Endothelial cell of umbilical vein (primary cell): Measurements from ENCODE around the gene SCN1B. TPM values are rescaled to one million over a fixed set of nuclear protein-coding genes. Genes with fewer than 3 reads are reported as not detected.

Source experiments
- BruUV-seq: library from RNA; stranded (reverse); fragments of 400-500 nt; replicated peaks from 2 replicates; lab custom pipeline; 2021; lab: Mats Ljungman, UMichigan
- CTCF ChIA-PET: fragments of 300-600, 350-600 bp; sonication (Branson Sonifier 250); formaldehyde crosslinking; loops from one replicate; lab custom pipeline; 2021; ENCODE audit warnings: antibody characterized with exemption, inconsistent platforms; lab: Charles Lee
- POLR2A ChIA-PET: fragments of 300-600, 350-600 bp; sonication (Branson Sonifier 250); formaldehyde crosslinking; loops from one replicate; lab custom pipeline; 2021; ENCODE audit warnings: antibody characterized with exemption, inconsistent platforms; lab: Charles Lee
- DNase-seq: peaks from one replicate; pipeline ENCODE4 v3.0.0-alpha.2; 2011; ENCODE audit warnings: low read depth, low spot score
- FAIRE-seq: peaks from 2 replicates; lab custom pipeline; 2011; peaks lifted over from hg19 to GRCh38; lab: Jason Lieb, UNC
- H2AFZ ChIP-seq: 2 replicates; pipeline ENCODE4 v1.6.0; 2012; ENCODE audit warnings: low read depth, low read length, control low read depth, inconsistent platforms
- H3K27ac ChIP-seq: 2 replicates; pipeline ENCODE4 v1.5.1; 2011; ENCODE audit warnings: low read depth, mild to moderate bottlenecking, control low read depth, low read length, moderate library complexity; ENCODE audit not compliant: insufficient read depth
- H3K27me3 ChIP-seq, 2 experiments: 2 replicates each; pipeline versions ENCODE4 v1.6.0 to v1.6.1; 2011; ENCODE audit warnings: low read length in 2 of 2, mixed read lengths in 1 of 2; ENCODE audit not compliant: control insufficient read depth in 2 of 2, insufficient read depth in 2 of 2
- H3K36me3 ChIP-seq, 2 experiments: 2 replicates in 1 of 2; 3 replicates in 1 of 2; pipeline ENCODE4 v1.5.1; 2011; ENCODE audit warnings: low read length in 2 of 2, mild to moderate bottlenecking in 1 of 2, moderate library complexity in 1 of 2; ENCODE audit not compliant: control insufficient read depth in 2 of 2, insufficient read depth in 2 of 2; ENCODE audit errors: extremely low read depth in 1 of 2
- H3K4me1 ChIP-seq: 3 replicates; pipeline ENCODE4 v1.5.1; 2011; ENCODE audit warnings: mild to moderate bottlenecking, low read length; ENCODE audit not compliant: control insufficient read depth, insufficient read depth; ENCODE audit errors: extremely low read depth
- H3K4me2 ChIP-seq: 2 replicates; pipeline ENCODE4 v1.6.1; 2011; ENCODE audit warnings: low read length, control low read depth, mixed read lengths; ENCODE audit not compliant: insufficient read depth
- H3K4me3 ChIP-seq, 3 experiments: fragments of 200-600 bp in 1 of 3; sonication (generic), shearing (Covaris generic) in 1 of 3; replicated peaks in 1 of 3; 2 replicates each; pipeline ENCODE4 v1.5.1; 2011 to 2016; ENCODE audit warnings: control low read depth in 3 of 3, low read length in 3 of 3, mild to moderate bottlenecking in 2 of 3, inconsistent platforms in 1 of 3, low read depth in 1 of 3, moderate library complexity in 1 of 3; ENCODE audit not compliant: insufficient read depth in 1 of 3
- H3K79me2 ChIP-seq: 2 replicates; pipeline ENCODE4 v1.6.0; 2012; ENCODE audit warnings: low read length, inconsistent platforms; ENCODE audit not compliant: control insufficient read depth, insufficient read depth
- H3K9ac ChIP-seq: replicated peaks from 2 replicates; pipeline ENCODE3; 2011; ENCODE audit warnings: low read length, control low read depth; ENCODE audit not compliant: insufficient read depth; ENCODE audit errors: extremely low read depth
- H3K9me1 ChIP-seq: replicated peaks from 3 replicates; pipeline ENCODE4 v1.6.0; 2011; ENCODE audit warnings: mild to moderate bottlenecking, low read length; ENCODE audit not compliant: control insufficient read depth, insufficient read depth; ENCODE audit errors: extremely low read depth
- H3K9me3 ChIP-seq: replicated peaks from 2 replicates; pipeline ENCODE4 v1.5.1; 2012; ENCODE audit warnings: low read length, inconsistent platforms; ENCODE audit not compliant: control insufficient read depth, insufficient read depth
- H4K20me1 ChIP-seq: replicated peaks from 2 replicates; pipeline ENCODE3; 2011; ENCODE audit warnings: mild to moderate bottlenecking, low read length; ENCODE audit not compliant: control insufficient read depth, insufficient read depth; ENCODE audit errors: extremely low read depth
- CTCF ChIP-seq, 2 donors: IDR thresholded peaks; 1 replicate in 1 of 2; 2 replicates in 1 of 2; pipeline ENCODE4 v1.5.1; 2011; ENCODE audit warnings: low read length in 2 of 2, mild to moderate bottlenecking in 2 of 2, moderate library complexity in 2 of 2, control low read depth in 1 of 2, inconsistent platforms in 1 of 2, low read depth in 1 of 2; ENCODE audit not compliant: insufficient read depth in 1 of 2; ENCODE audit errors: extremely low read depth in 1 of 2
- FOS ChIP-seq: IDR thresholded peaks from 2 replicates; pipeline ENCODE4 v1.6.1; 2011; ENCODE audit warnings: mild to moderate bottlenecking, low read length, moderate library complexity, borderline replicate concordance; ENCODE audit not compliant: insufficient read depth
- GATA2 ChIP-seq: IDR thresholded peaks from 2 replicates; pipeline ENCODE4 v1.7.0; 2011; ENCODE audit warnings: low read depth, mild to moderate bottlenecking, moderate library complexity, mixed read lengths, low read length; ENCODE audit not compliant: insufficient read length, insufficient read depth
- JUN ChIP-seq: IDR thresholded peaks from 2 replicates; pipeline ENCODE4 v1.6.1; 2011; ENCODE audit warnings: borderline replicate concordance, low read depth; ENCODE audit not compliant: insufficient read length, insufficient read depth
- MYC ChIP-seq: IDR thresholded peaks from one replicate; pipeline ENCODE4 v1.6.1; 2011; ENCODE audit warnings: mild to moderate bottlenecking, low read depth, low read length
- POLR2A ChIP-seq: IDR thresholded peaks from 2 replicates; pipeline ENCODE4 v1.6.1; 2012; ENCODE audit warnings: low read depth, mild to moderate bottlenecking, control low read depth, low read length
- POLR2AphosphoS5 ChIP-seq: IDR thresholded peaks from 2 replicates; pipeline ENCODE4 v1.6.1; 2012; ENCODE audit warnings: low read depth, mild to moderate bottlenecking, control low read depth, low read length, moderate library complexity; ENCODE audit not compliant: insufficient read depth
- dilution Hi-C: fragments of 300-500 bp; cut with MboI; formaldehyde crosslinking; loops from one replicate; pipeline ENCODE4 v1.15.0; 2019; ENCODE audit warnings: low sequenced_read_pairs; ENCODE audit not compliant: extremely low pct_ligation_motif_present
- intact Hi-C: fragments of 100-400 bp; cut with micrococcal nuclease; formaldehyde crosslinking; loops from one replicate; pipeline ENCODE4 v1.10.0; 2022
- polyA plus RNA-seq, 4 experiments: library from polyadenylated mRNA; depleted of rRNA in 3 of 4; stranded (reverse) in 3 of 4; unstranded in 1 of 4; fragments of >200 nt; gene quantifications; 2 replicates each; pipeline versions ENCODE4 v1.2.1 to v1.2.3, GENCODE V29; 2011 to 2012; ENCODE audit warnings: missing spikeins in 1 of 4
- total RNA-seq: library from RNA; stranded (reverse); gene quantifications from 2 replicates; pipeline ENCODE4 v1.2.3, GENCODE V29; 2021

SCN1B gene
- total and polyA plus RNA-seq, 2 donors (not counting 3 experiments of a cell fraction or from before 2014, with no cell fraction given), result 11.2 to 14.2 TPM

DNA sequence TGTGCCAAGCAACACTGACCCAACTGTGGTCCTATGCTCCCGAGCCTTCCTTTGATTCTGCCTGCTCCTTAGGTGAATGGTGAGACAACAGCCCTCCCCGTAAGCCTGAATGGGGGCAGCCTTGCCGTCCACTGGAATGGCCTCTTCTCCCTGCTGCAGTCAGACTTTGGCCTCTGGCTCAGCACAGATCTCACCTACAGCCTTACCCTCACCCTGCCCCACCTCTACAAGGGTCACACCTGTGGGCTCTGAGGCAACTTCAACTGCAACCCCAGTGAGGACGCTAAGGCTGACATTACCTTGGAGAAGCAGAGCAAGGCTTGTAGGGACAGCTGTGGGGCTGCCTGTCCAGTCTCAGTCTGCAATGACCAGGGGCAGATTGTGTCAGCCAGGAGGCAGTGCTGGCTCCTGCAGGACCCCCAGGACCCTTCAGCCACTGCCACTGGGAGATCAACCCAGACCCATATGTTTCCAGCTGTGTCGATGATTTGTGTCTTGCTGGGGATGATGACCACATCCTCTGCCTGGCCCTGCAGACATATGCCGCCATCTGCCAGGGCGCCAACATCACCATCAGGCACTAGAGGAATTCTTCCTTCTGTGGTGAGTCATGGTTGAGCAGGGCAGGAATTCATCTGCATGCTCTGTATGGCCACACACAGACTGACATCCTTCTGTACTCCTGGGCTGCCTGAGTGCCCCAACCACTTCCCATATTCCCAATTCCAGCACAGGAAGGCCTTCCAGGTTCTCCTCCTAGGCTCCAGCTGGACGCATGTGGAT, 58.1 kb downstream of the SCN1B start:
- intact Hi-C loops (no loop called here), dilution Hi-C loops (no loop called here)
- ChIA-PET POLR2A (no interaction called here), CTCF (interaction anchor here (0.6 to 2.9 kb wide), 3 partner anchors 21 to 44 kb away, joined by 3 to 15 read pairs (median 3); no protein-coding TSS in a partner anchor)
- DNase-seq, result no peak
- Histone ChIP-seq H3K79me2 (no peaks in the 10 kb centered on the region), H3K4me1 (no peaks in the 10 kb centered on the region), H3K4me3 (no peak overlapping the region), H3K4me2 (no peak overlapping the region), H3K27ac (no peak overlapping the region), H4K20me1 (no peaks in the 10 kb centered on the region), H3K9me3 (no peaks in the 10 kb centered on the region), H3K36me3 (no peaks in the 10 kb centered on the region), H3K27me3 (peaks cover 1 to 2% of the 10 kb centered on the region in 2 experiments), H2AFZ (no peak overlapping the region), H3K9ac (no peak overlapping the region), H3K9me1 (no peaks in the 10 kb centered on the region)
- TF ChIP-seq JUN (no peak), FOS (peak; percentile 12), GATA2 (no peak), POLR2A (no peak), MYC (no peak)
- no TSS peak for BruUV-seq
- FAIRE-seq, result no peak

DNA sequence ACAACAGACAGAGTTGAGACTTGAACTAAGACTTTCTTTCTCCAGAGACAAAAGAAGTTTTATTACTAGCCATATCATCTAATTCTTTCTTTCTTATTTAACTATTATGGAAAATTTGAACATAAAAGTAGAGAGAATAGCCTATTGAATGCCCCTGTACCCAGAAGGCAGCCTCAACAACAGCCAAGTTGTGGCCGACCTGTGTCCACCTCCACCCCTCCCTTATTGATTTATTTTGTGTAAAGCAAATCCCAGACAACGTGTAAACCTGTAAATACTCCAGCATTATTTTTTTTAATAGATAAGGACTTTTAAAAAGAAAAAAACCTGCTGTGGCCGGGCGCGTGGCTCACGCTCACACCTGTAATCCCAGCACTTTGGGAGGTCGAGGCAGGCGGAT, 59.3 kb downstream of the SCN1B start:
- no TSS peak for BruUV-seq
- FAIRE-seq (no peak), DNase-seq (no peak)
- Histone ChIP-seq H3K9ac (no peak overlapping the region), H3K36me3 (no peaks in the 10 kb centered on the region), H2AFZ (no peak overlapping the region), H3K9me1 (no peaks in the 10 kb centered on the region), H3K27ac (no peak overlapping the region), H3K27me3 (peaks cover 1 to 2% of the 10 kb centered on the region in 2 experiments), H3K9me3 (no peaks in the 10 kb centered on the region), H3K4me2 (no peak overlapping the region), H3K4me1 (no peaks in the 10 kb centered on the region), H3K79me2 (no peaks in the 10 kb centered on the region), H4K20me1 (no peaks in the 10 kb centered on the region), H3K4me3 (no peak overlapping the region)
- dilution Hi-C loops, result no loop called here
- ChIA-PET POLR2A (no interaction called here), CTCF (interaction anchor here (3.4 to 4.3 kb wide), 2 partner anchors 23 to 46 kb away, joined by 25 to 35 read pairs; no protein-coding TSS in a partner anchor)
- intact Hi-C loops, result no loop called here
- TF ChIP-seq CTCF (IDR thresholded peaks at IDR 0.05; ENCODE audit: extremely low read depth in 1 of 2, insufficient read depth in 1 of 2, low read depth in 1 of 2, low read length in 2 of 2) (no peak), POLR2A (no peak), POLR2AphosphoS5 (no peak), FOS (no peak), MYC (no peak), JUN (no peak)
